Dedifferentiated amniotic fluid mesenchymal stem cell (primary cell): ENCODE data around the gene ALDH3B2.
"Not testable (repeated sequence)": the region's sequence is repeated elsewhere in the genome, so short reads cannot be mapped to it uniquely, and the experiment has no call there.

ENCODE experiments used
- DNase-seq: peaks from one replicate; pipeline ENCODE4 v3.0.0-alpha.2; 2016; ENCODE audit errors: extremely low spot score

The ALDH3B2 gene

GRCh38 chr11:67685641-67686332 is 11.4 kb upstream of the ALDH3B2 start:
- DNase-seq, result not testable (repeated sequence)

- not testable (repeated sequence) for DNase-seq
Observed at GRCh38 chr11:67682126-67683034, 8.0 kb upstream of the ALDH3B2 start.

GRCh38 chr11:67680696-67681470 is 6.5 kb upstream of the ALDH3B2 start:
- no peak for DNase-seq

GRCh38 chr11:67675058-67675747 is 780 bp upstream of the ALDH3B2 start:
- DNase-seq, result no peak

GRCh38 chr11:67673902-67674301 is 521 bp downstream of the ALDH3B2 start:
- no peak for DNase-seq

GRCh38 chr11:67673358-67673757 is 1.1 kb downstream of the ALDH3B2 start:
- DNase-seq, result no peak

- DNase-seq, result no peak
Observed at GRCh38 chr11:67671211-67671520, 3.3 kb downstream of the ALDH3B2 start.

GRCh38 chr11:67670316-67671210 is 3.9 kb downstream of the ALDH3B2 start:
- DNase-seq, result no peak

- DNase-seq, result no peak
Observed at GRCh38 chr11:67668192-67668551, 6.3 kb downstream of the ALDH3B2 start.

- DNase-seq, result no peak
Observed at GRCh38 chr11:67667490-67668191, 6.8 kb downstream of the ALDH3B2 start.

- DNase-seq, result no peak
Observed at GRCh38 chr11:67666676-67667489, 7.5 kb downstream of the ALDH3B2 start.

GRCh38 chr11:67666303-67666645 is 8.1 kb downstream of the ALDH3B2 start:
- DNase-seq, result no peak

GRCh38 chr11:67665541-67666302 is 8.7 kb downstream of the ALDH3B2 start:
- DNase-seq, result no peak

GRCh38 chr11:67664696-67665540 is 9.5 kb downstream of the ALDH3B2 start:
- no peak for DNase-seq

GRCh38 chr11:67664213-67664585 is 10.2 kb downstream of the ALDH3B2 start:
- no peak for DNase-seq

GRCh38 chr11:67663532-67664212 is 10.8 kb downstream of the ALDH3B2 start:
- DNase-seq, result no peak

GRCh38 chr11:67662835-67663531 is 11.4 kb downstream of the ALDH3B2 start:
- no peak for DNase-seq
